Stimulated activated CD4-positive, alpha-beta T cell treated with anti-CD3 and anti-CD28 coated beads, Interleukin-1b, Interleukin-23, amount 100 ng/mL, for 1 hour (primary cell): ENCODE measurements around the gene UBXN2A.
"Not testable (repeated sequence)": the region's sequence is repeated elsewhere in the genome, so short reads cannot be mapped to it uniquely, and the experiment has no call there.

Experiments
- DNase-seq, 2 donors: peaks; one replicate each; pipeline ENCODE4 v3.0.0-alpha.2; 2020; ENCODE audit warnings: low read depth in 2 of 2

UBXN2A gene

DNA sequence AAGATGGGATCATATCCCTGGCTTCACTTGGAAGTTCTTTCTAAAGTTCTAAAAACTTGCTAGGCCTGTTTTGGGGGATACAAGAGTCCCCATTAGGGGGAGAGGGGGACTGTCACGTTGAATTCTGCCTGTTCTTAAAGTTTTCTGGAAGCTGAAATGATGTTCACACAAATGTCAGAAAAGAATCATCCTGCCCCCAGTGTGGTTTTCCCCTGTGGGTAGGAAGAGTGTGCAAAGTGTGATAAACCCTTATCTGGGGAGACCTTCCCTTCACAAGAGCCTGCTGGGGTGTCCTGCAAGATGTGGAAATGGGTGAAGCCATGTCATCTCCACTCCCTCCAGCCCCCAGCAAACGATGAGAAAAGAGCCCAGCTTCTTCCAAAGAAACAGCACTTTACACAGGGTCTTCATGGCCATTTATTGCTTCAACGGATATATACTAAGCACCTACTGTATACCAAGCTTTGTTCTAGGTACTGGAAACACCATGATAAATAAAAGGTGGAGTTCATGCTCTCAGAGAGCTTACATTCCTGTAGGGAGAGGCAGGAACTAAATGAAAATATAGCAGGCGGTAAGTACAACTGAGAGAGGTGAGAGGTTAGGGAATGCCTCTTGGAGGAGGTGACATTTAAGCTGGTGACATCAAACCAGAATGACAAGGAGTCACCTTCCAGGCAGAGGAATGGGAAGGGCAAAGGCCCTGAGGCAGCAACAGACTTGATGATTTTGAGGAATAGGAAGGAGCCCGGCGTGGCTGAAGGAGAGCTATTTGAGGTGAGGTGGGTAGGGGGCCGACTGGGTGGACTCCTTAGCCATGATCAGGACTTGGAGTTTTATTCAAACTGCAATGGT is 71.2 kb downstream of the UBXN2A start:
- no peak for DNase-seq

DNA sequence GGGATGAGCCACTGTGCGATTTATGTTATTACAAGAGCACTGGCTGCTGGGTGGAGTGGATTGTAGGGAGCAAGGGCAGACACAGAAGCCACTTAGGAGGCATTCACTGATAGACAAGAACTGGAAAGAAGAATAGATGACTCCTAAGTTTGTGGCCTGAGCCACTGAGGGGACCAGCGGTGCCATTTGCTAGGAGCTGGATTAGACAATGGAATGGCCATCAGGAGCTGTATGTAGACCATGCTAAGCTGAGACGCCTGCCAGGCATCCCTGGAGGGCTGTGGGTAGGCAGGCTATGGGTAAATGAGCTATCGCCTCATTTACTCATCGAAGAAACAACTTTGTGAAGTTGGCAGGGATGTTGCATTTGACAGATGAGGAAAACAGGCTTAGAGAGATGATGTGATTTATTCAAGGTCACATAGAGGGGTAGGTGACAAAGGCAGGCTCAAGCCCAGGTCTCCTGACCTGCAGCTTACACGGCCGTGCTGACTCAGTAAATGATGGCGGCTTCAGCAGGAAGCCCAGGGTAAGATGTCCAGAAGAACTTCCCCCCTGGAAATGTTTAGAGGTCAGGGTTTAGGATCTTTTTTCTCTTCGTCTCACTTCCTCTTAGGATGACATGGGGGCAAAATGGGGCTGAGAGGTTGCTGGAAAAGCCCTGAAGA is 72.4 kb downstream of the UBXN2A start:
- no peak for DNase-seq

DNA sequence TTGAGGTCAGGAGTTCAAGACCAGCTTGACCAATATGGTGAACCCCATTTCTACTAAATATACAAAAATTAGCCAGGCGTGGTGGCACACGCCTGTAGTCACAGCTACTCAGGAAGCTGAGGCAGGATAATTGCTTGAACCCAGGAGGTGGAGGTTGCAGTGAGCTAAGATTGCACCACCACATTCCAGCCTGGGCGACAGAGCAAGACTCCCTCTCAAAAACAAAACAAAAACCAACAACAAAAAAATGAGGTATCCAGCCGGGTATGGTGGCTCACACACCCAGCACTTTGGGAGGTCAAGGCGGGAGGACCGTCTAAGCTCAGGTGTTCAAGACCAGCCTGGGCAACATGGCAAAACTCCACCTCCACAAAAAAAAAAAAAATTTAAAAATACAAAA is 74.6 kb downstream of the UBXN2A start:
- DNase-seq, result not testable (repeated sequence)

DNA sequence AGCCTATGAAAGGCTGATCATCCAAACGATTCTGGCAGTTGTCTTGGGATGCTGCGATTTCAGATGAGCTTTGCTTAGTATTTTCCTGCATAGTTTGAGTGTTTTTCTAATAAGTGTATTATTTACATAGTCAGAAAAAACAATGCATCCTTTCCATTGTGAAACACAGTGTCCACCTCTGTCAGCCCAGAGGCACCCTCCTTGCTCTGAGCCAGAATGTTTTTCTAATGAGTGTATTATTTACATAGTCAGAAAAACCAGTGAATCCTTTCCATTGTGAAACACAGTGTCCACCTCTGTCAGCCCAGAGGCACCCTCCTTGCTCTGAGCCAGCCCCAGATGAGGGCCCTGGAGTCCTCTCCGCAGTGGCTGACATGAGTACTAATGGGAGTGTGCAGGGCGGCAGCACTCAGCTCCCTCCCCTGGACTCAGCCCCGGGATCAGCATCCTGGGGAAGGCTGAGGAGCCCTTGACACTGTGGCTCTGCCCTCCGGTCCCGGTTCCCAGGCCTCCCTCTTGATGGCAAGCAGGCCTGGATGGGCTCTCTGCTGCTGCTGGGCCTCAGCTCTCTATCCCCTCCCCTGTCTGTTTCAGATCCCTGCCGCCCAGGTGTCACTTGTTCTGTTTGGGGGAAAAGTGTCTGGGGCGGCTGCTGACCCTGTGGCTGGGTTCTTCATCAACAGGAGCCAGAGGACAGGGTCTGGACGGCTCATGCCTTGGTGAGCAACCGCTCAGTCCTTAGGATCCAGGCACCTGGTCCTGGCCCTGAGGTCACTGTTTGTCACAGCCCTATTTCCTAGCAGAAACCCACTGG is 75.5 kb downstream of the UBXN2A start:
- DNase-seq, result no peak

DNA sequence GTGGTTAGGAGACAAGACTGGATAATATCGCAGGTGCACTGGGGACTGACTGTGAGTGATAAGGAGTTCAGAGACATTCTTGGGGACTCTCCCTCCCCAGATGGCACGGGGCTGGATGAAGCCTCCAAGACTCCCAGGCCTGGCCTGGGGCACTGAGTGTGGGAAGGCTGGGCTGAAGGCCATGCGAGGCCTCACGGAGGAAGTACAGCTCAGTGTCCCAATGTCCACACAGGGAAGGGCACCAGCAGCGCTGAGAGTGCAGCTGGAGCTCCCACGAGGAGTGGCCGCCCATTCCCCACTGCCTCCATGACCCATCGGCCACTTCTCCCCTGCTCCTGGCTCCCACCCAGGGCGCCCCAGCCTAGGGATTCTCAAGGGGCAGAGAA is 76.1 kb downstream of the UBXN2A start:
- no peak for DNase-seq

DNA sequence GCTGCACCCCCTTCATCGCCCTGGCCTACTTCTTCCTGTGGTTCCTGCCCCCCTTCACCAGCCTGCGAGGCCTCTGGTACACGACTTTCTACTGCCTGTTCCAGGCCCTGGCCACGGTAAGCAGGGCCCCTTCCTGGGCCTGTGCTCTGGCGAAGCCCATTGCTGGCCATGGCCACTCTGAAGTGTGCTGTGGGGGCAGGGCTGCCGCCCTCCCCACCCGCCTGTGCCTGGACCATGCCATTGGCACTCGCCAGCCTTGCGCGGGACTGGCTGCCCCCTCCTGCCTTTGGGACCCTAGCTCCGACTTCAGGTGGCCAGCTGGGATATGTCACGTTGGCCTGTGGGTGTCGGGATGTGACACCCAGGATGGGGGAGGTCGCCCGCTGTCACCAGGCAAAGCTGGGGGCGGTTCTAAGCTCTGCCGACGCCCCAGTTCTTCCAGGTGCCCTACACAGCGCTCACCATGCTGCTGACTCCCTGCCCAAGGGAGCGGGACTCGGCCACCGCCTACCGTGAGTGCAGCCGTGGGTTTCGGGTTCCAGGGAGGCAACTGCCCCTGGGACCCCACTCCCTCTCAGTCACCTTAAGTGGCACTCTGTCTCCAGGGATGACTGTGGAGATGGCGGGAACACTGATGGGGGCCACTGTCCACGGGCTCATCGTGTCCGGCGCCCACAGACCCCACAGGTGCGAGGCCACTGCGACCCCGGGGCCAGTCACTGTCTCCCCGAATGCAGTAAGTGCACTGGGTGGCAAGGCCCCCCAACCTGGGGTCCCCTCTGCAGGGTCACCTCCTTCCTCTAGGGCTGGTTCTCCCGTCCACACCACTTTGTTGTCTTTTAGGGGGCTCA is 76.8 kb downstream of the UBXN2A start:
- no peak for DNase-seq

DNA sequence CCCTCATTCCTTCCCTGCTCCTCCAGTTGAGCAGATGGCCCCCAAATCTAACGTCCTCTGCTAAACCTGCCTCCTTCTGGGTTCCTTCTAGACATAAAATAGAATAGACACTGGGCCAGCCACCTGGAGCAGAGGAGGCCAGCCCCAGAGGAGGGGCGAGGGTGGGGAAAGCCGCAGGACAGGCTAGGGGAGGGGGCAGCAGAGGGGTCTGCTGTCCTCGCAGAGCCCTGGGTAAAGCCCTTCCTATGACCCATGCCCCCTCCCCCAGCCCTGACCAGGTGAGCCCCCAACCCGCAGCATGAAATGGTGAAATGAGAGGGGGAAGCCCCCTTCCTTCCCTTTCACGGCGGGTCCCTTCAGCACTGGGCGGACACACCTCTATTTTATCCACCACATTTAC is 77.4 kb downstream of the UBXN2A start:
- DNase-seq, result no peak

DNA sequence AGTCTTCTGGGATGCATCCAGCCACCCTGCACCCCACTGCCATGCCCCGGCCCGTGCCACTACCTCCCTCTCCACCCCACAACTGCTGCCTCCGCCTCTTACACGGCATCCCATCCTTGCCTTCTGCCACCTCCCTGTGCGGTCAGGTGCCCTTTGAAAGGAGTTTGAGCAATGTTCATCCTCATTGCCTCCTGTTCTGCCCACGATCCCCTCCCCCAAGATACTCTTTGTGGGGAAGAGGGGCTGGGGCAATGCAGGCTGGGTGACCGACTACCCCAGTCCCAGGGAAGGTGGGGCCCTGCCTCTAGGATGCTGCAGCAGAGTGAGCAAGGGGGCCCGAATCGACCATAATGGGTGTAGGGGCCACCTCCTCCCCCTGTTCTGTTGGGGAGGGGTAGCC is 78.0 kb downstream of the UBXN2A start:
- DNase-seq, result no peak

DNA sequence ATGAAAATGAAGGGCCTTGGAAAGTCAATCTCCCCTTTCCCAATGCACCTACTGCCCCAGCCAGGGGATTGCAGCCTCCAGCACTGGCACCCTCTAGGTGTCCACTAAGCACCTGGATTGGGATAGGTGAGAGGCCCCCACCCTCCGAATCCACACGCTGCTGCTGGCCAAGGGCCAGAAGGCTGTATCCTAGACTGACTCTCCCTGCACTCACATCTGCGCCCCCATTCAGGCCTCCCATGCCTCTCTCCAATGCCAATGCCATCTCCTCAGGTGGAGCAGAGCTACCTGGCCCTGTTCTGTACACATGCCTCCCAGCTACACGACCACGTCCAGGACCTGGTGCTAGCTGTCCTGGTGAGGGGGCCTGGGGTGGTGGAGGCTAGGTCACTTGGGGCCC is 79.5 kb downstream of the UBXN2A start:
- no peak for DNase-seq

DNA sequence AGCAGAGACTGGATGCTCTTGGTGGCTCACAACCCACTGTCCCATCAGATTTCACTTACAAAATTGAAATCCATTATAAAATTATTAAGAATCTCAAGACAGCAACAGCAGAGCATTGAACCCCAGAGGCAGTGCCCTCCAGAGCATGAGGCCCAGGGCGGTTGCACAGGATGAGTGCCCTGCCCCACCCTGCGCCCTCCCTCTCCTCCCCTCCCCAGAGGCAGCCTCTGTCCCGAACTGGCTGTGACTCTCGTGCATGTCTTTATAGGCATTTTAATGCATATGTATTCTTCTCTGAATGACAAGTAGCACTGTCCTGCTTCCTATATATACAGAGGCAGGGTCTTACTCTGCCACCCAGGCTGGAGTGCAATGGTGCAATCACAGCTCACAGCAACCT is 80.0 kb downstream of the UBXN2A start:
- no peak for DNase-seq

DNA sequence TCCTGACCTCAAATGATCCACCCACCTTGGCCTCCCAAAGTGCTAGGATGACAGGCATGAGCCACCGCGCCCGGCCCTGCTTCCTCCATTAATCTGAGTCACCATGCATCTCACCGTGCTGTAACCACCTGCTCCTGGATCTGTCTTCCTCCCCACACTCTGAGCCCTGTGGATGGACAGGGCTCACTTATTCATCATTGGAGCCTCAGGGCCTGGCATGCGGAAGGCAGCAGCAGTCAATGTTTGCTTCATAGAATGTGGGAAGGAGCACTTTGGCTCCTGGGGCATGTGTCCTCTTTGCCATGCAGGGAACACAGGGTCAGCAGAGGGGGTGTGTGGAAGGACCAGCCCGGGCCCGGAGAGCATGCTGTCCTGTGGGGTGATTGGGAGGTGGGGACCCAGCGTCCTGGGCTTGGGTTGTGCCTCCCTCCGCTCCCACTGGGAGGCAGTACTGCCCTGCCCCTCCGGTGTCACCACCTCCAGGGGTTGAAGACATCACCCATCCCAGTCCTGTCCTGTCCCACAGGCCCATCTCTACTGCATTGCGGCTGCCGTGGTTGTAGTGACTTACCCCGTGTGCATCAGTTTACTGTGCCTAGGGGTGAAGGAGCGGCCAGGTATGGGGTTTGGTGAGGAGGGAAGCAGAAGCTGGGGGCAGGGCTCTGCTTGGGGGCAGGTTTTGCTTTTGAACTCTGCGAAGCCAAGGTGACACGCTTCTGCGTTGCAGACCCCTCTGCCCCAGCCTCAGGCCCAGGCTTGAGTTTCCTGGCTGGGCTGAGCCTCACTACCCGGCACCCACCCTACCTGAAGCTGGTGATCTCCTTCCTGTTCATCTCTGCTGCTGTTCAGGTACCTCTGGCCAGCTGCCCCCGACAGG is 81.1 kb downstream of the UBXN2A start:
- no peak for DNase-seq

DNA sequence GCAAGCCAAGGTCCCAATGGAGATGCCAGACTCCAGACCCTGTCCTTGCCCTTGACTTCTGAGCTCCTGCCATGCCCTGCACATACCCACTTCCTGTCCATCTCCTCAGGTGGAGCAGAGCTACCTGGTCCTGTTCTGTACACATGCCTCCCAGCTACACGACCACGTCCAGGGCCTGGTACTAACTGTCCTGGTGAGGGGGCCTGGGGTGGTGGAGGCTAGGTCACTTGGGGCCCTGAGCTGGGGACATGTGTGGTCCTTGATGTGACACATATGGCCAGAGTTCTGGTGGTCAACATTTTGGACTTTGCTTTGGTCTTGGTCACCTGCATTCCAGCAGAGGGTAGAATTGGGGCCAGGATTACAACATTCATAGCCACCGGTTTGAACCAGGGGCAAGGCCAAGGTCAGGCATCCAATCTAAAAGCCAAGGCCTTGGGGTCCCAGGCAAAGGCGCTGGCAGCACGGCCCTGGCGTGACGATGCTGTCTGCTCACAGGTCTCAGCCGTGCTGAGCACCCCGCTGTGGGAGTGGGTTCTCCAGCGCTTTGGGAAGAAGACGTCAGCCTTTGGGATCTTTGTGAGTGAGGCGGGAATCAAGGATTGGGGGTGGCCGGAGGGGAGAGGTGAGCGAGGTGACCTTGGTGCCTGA is 82.2 kb downstream of the UBXN2A start:
- no peak for DNase-seq

DNA sequence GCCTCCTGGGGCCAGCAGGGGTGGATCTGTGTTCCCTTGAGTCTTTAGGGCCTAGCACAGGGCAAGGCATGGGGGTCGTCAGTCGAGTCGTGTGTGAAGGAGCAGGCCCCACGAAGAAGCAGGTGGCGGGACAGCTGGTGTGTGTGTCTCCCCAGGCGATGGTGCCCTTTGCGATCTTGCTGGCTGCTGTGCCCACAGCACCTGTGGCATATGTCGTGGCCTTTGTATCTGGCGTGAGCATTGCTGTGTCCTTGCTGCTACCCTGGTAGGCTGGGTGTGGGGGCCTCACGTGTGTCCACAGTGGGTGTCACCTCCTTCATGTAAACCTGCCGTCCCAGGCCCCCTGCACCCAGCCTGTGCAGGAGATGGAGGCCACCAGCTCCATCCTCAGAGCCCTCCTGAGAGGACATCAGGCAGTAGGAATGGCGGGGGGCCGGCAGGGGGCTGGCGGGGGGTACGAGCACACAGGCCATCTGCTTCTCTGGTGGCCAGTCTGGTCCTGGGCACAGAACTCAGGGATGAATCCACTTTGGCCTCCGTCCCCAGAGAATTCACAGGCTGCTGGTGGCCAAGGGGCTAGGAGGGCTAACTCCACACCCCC is 82.8 kb downstream of the UBXN2A start:
- DNase-seq, result no peak

DNA sequence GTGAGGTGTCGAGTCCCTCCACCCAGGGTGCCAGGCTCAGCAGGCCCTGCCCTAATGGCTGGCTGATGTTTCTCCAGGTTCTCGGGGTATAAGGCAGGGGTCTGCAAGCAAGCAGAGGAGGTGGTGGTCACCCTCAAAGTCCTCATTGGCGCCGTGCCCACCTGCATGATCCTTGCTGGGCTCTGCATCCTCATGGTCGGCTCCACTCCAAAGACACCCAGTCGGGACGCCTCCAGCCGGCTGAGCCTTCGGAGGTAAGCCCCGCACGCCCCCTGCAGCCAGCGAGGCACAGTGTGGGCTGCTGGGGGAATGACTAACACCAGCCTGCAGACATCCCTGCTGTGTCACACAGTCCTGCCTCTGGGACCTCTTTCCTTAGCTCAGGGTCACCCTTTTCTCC is 83.8 kb downstream of the UBXN2A start:
- no peak for DNase-seq

DNA sequence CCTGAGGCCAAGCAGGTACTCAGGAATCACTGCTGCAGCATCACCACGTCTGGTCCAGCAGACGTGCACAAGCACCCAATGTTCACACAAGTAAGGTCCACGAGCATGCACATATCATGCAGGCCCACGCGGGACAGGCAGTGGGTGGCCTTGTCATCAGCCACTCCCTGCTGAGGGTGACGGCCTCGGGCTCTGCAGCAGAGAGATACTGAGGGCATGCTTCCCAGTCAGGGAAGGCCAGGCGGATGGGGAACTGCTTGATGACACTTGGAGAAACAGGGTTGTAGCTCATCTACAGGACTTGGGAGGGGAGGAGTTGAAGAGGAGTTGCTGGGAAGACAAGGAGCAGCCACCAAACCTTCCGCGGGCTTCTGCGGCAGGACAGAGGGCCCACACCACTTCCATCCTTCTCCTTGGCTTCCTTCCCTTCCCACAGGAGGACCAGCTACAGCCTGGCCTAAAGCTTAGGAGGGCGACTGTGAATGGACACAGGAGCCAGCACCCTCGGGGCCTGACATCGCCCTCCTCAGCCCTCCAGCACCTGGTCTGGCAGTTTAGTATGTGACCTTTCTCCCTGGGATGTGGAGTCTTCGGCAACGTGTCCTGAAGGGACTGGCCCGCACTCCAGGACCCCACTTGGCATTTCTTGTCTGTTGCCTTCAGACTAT is 84.9 kb downstream of the UBXN2A start:
- no peak for DNase-seq

DNA sequence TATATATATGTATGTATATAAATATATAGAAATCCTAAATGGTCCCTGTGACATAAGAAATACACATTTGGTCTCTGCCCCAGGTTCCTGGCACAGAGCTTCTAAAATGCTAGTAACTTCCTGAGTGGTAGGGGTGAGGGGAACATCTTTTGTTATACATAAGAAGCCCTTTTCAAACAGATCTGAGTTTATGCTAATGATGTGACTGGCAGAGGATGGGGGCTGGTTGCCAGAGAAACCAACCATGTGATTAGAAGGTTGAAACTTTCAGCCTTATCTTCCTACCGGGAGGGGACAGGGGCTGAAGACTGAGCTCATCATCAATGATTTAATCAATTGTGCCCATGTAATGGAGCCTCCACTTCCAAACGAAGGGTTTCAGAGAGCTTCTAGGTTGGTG is 86.0 kb downstream of the UBXN2A start:
- DNase-seq, result no peak

DNA sequence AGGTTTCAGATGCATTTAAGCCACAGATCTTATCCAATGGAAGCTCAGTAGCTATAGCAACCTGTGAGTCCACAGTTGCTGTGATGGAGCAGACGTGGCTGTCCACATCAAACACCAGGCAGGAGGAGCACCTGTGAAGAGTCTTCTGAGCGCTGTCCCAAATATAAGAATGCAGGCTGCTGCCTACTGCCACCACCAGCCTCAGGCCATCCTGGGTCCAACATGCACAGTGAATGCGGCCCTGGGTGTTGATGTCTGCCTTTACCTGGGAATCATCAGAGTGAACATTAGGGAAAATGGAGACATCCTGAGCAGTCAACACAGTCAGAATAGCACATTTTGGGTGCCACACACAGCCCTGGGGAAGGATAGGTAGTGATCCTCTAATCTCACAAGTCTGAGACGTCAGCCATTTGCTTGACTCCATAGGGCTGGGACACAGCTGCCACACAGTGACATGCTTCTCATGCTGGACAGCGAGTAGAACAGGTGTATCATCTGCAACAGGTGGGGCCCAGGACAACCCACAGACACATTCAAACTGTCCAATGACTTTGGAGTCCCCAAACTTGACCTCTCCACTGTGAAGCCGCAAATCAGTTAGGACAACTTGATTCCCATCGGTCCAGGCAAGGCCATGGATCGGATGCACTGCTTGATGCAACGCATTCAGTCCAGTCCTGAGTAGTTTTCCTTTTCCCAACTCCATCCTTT is 98.7 kb downstream of the UBXN2A start:
- DNase-seq, result no peak

DNA sequence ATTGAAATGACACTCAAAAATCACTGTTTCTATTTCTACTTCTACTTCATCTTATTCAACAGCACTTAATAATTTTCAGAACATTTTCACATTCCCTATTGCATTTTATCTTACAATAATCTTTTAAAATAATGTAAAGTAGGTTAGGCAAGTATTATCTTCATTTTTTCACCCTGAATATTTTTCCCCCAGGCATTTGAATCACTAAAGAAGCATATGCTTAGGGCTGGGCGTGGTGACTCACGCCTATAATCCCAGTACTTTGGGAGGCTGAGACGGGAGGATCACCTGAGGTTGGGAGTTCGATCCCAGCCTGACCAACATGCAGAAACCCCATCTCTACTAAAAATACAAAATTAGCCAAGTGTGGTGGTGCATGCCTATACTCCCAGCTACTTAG is 100.2 kb downstream of the UBXN2A start:
- no peak for DNase-seq

DNA sequence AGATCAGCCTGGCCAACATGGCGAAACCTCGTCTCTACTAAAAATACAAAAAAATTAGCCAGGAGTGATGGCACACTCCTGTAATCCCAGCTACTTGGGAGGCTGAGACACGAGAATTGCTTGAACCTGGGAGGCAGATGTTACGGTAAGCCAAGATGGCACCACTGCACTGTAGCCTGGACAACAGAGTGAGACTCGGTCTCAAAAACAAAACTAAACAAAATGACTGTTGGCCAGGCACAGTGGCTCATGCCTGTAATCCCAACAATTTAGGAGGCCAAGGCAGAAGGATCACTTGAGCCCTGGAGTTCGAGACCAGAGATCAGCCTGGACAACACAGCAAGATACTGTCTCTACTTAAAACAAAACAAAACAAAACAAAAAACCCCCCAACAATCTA is 102.9 kb downstream of the UBXN2A start:
- not testable (repeated sequence) for DNase-seq
